NCI-H1092 (cell line): Measurements from ENCODE around the gene SNRPA.
"Not testable (repeated sequence)": the region's sequence is repeated elsewhere in the genome, so short reads cannot be mapped to it uniquely, and the experiment has no call there.

Experiments used
- DNase-seq: peaks from one replicate; lab custom pipeline; 2025; lab: John Stamatoyannopoulos, UW

The SNRPA gene

DNA sequence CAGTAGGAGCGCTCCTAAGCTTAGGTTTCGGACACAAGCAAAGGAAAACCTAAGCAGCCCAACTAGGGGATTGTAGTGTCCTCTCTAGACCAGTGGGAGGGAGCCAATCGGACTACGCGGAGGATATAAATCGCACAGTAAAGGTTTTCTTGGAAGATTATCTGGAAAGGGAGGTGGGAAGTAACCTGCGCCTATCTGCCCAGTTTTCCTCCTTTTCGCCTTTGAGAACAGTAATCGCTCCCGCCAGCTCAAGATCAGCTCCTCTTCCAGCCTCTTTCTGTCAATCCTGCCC is 26.6 kb downstream of the SNRPA start:
- DNase-seq, result no peak

DNA sequence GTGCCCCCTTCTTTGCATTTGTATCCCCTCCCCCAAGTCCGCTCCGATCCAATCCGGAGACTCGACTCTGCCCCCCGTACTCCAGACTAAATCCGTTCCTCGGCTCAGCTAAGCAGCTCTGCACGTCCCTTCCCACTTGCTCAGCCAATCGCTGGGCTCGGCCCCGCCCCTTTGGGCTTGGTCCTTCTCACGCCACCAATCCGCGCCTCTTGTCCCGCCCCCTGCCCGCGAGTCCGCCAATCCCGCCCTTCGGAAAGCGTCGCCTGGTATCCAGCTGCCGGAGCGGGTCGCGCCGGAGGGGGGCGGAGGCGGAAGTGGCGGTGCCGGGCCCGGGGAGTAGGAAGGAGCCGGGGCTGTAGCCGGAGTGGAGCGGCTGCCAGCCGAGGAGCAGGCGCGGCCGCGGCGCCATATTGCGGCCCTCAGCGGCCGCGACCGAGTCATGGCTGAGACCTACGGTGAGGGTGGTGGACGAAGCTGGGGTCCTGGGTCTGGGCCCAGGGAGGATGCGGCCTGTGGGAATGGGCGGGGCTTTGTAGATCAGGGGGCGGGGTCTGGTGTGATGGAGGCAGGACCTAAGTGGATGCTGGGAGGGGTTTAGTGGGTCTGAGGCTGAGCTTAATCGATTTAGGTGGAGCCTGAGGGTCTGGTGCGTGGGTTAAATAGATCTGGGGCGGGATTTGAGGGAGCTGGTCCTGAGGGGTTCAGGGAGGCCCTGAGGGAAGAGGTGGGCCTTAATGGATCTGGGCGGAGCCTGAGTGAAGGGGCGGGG is 27.1 kb downstream of the SNRPA start, which contains the start of gene RAB4B:
Gene RAB4B (plus strand): TSS at position 311 of the 769 bp plus-strand sequence. CDS start 129 bp downstream, at position 440.
- peak; percentile 98 for DNase-seq

DNA sequence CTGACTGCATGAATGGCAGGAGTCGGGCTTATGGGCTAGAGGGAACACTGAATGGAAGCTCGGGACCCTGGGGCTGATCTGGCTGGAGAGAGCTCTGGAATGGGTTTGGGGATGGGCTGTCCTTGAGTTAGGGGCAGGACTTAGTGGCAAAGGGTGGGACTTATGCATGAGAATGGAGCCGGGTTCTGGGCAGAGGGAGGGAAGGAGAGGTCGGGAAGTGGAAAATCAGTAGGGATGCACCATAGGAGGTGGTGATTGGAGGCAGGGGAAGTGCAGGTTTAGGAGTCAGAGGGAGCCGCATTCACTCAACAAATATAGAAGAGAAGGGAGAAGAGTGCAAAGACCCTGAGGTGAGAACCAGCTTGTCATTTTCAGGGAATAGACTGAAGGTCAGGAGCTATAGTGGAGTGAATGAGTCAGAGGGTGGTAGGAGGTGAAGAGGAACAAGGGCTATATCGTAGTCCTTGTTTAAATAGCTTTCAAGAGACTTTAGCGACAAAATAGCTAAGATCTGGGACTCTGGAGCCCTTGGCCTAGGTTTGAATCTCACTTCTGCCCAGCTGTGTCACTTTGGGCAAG is 27.8 kb downstream of the SNRPA start:
- DNase-seq, result no peak

DNA sequence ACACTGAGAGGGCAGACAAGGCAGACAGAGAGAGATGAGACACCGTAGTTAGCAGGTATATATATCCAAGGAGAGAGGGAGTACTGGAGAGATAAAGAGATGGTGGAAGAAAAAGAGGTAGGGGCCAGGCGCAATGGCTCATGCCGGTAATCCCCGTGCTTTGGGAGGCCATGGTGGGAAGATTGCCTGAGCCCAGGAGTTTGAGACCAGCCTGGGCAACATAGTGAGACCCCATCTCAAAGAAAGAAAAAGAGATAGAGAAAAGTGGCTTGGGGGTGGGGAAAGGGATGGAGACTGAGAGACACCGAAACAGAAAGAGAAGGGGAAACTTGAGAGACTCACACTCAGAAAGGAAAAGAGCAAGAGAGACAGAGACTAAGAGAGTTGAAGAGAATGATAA is 29.6 kb downstream of the SNRPA start:
- no peak for DNase-seq

DNA sequence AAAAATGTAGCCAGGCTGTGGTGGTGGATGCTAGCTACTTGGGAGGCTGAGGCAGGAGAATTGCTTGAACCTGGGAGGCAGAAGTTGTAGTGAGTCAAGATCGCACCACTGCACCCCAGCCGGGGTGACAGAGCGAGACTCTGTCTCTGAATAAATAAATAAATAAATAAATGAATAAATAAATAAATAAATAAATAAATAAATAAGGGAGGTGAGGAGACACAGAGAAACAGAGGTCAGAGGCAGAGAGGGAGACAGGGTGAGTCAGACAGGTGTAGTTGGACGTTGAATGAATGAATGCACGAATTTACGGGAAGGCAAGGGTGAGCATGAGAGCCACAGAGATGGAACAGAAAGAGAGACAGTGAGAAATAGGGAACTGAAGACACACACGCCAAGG is 30.1 kb downstream of the SNRPA start:
- no peak for DNase-seq

DNA sequence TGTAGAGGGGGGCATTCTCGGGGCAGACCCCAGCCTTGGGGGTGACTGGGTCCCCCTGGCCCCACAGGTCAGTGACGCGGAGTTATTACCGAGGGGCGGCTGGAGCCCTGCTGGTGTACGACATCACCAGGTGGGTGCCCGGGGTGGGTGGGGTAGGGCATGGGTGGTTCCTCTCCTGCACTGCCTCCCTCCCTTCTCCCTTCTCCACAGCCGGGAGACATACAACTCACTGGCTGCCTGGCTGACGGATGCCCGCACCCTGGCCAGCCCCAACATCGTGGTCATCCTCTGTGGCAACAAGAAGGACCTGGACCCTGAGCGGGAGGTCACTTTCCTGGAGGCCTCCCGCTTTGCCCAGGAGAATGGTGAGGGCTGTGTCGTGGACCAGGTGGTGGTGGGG is 32.7 kb downstream of the SNRPA start:
- no peak for DNase-seq

DNA sequence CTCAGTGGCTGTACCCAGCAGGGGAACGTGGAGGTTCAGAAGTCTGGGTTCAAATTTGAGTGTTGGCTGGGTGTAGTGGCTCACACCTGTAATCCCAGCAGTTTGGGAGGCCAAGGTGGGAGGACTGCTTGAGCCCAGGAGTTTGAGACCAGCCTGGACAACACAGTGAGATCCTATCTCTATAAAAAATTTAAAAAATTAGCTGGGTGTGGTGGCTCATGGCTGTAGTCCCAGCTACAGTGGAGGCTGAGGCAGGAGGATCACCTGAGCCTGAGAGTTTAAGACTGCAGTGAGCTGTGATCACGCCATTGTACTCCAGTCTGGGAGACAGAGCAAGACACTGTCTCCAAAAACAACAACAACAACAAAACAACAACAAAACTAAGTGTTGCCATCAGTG is 33.1 kb downstream of the SNRPA start:
- DNase-seq, result not testable (repeated sequence)

DNA sequence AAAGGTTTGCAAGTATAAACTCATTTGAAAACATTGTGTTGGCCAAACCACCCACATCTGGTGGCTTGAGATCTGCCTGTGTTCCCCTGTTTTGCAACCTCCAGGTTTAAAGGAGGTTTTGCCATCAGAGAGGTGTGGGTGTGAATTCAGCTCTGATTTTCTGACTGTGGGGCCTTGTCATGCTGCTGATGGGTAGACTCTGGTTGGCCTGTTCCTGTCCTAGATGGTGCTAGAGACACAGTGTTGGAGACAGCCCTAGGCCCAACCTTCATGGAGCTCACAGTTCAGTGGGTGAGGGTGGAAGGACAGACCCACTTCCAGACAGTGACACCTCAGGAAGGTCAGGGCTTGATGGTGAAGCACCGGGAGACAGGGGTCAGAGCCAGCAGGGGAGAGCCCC is 34.5 kb downstream of the SNRPA start:
- DNase-seq, result no peak

DNA sequence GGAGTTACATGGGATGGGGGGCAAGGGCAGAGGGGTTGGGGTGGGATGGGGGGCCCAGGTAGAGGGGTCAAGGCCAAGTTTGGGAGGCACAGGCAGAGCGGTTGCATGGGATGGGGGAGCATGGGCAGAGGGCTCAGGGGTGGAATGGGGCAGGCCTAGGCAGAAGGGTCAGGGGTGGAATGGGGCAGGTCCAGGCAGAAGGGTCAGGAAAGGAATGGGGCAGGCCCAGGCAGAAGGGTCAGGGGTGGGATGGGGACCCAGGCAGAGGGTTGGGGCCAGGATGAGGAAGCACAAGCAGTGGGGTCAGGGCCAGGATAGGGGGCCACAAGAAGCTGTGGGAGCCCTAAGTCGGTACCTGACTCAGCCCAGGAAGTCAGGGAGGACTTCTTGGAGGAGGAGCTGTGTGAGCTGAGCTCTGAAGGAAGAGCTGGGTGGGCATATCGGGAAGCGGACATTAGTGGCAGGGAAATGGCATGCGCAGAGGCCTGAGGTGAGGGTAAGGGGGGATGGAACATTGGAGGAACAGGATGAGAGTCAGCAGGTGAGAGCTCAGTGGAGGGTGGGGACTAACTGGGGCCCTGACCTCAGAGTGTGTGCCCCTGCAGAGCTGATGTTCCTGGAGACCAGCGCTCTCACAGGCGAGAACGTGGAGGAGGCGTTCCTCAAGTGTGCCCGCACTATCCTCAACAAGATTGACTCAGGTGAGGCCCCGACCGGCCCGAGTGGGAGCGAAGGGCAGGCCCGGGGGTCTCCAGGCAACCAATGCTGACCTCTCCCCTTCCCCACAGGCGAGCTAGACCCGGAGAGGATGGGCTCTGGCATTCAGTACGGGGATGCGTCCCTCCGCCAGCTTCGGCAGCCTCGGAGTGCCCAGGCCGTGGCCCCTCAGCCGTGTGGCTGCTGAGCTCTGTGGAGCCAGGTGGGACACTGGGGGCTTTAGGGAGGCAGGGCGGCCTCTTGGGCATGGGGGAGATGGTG is 35.3 kb downstream of the SNRPA start:
- DNase-seq, result no peak

DNA sequence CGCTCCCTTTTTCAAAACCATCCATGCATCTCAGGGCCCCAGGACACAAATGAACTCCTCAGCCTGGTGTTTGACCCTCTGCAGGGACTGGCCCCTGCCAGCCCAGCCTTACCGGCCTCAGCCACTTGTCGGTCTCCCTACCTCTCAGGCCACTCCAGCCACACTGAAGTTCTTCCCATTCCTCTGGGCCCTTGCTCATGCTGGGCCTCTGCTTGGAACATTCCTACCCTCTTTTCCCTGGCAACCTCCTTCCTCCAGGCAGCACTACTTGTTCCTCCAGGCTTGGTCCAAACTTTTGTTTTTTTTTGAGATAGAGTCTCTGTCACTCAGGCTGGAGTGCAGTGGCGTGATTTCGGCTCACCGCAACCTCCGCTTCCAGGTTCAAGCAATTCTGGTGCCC is 40.3 kb downstream of the SNRPA start:
- DNase-seq, result no peak

DNA sequence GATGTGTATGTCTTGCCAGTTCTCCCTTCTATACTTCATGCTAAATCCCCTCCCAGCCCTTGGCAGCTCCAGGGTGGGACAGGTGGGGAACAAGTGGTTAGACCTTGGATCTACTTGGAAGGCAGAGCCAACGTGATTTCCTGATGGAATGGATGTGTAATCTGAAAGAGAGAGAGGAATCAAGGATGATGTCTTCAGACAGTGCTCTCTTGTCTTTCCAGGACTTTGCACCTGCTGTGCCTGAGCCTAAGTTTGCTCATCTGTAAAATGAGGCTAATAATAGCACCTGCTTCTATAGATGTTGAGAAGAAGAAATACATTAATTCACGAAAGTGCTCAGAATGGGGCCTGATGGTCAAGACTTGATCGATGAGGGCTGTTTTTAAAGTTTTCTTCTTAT is 41.0 kb downstream of the SNRPA start:
- DNase-seq, result no peak

DNA sequence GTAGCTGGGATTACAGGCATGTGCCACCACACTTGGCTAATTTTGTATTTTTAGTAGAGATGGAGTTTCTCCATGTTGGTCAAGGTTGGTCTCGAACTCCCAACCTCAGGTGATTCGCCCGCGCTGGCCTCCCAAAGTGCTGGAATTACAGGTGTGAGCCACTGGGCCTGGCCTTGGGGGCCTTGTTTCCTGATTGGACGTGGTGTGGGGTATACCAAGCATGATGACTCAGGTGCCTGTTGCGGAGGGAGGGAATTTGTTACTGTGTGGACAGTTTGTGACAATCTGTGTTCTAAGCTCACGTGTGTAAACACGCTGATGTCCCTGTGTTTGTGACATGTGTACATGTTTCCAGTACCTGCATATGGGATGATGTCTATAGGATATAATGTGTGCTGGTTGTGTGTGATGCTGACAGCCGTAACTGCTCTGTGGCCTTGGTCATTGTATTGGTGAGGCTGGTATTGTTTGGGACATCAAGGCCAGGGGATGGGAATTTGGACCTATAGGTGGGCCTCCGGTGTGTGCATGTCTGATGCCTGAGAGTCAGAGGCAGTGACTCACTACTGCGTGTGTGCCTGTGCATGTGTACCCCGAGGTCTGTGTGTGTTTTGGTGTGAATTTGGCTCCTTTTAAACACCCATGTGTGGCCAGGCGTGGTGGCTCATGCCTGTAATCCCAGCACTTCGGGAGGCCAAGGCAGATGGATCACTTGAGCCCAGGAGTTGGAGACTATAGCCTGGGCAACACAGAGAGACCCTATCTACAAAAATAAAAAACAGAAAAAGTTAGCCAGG is 46.4 kb downstream of the SNRPA start:
- DNase-seq, result no peak

DNA sequence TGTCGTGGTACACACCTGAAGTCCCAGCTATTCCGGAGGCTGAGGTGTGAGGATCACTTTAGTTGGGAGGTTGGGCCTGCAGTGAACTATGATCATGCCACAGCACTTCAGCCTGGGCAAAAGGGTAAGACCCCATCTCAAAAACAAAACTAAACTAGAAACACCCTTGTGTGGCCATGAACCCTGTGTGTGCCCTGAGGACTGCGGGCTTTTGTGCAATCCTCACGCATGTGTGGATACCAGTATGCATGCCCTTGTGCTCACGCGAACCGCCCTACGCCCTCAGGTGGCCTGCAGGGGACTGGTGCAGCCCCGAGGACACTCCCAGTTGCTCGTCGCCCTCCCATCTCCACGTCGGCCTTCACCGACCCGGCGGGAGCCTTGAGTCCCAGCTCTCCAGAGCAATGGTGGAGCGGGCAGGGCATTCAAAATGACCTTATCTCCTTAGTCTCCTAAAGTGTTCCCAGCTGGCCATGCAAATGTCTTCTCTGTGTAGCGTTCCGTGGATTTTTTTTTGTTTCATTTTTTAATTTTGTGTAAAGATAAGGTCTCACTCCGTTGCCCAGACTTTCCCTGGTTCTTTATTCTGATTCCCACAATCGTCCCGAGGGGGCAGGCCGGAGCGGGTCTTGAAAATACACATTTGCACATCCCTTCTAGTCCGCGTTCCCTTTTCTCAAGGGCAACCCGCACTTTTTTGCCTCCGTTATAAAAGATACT is 47.1 kb downstream of the SNRPA start:
- DNase-seq, result no peak

DNA sequence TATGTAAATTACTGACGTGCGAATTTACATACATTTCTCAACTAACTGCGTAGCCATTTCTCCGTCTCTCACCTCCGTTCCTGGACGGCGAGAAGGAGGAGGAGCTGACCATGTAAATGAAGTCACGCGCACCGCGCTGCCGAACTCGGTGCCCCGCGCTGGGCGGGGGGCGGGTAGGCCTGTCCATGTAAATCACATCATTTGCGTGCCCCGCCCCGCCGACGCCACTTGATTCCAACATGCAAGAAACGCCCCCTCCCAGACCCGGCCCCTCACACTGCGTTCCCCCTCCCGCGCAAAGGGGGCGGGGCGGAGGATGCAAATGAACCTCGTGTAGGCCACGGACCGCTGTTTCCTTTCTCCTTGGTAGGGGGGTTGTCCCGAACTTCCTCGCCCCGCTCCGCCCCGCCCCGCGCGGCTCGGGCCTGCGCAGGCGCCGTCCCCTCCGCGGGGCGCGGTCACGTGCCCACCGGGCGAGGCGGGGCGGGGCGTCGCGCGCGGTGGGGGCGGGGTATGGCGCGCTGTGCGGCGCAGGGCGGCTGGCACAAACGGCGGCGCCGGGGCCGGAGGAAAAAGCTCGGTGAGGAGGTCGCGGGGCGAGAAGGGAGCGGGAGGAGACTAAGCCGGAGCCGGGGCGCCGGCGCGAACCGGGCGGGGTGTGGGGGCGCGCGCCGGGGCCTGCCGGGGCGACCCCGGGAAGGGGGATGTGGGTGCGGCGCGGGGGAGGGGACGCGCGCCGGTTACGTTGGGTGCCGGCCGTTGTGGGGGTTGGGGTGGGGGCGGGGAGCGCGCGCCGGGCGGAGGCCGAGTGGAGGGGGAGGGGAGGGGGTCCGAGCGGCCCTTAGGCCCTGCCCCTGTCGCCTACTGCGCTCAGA is 47.9 kb downstream of the SNRPA start, which contains the start of gene EGLN2:
Gene EGLN2 (plus strand): TSS at position 509 of the 875 bp plus-strand sequence. CDS start 1,382 bp downstream, outside the sequence.
- DNase-seq, result peak; percentile 96

DNA sequence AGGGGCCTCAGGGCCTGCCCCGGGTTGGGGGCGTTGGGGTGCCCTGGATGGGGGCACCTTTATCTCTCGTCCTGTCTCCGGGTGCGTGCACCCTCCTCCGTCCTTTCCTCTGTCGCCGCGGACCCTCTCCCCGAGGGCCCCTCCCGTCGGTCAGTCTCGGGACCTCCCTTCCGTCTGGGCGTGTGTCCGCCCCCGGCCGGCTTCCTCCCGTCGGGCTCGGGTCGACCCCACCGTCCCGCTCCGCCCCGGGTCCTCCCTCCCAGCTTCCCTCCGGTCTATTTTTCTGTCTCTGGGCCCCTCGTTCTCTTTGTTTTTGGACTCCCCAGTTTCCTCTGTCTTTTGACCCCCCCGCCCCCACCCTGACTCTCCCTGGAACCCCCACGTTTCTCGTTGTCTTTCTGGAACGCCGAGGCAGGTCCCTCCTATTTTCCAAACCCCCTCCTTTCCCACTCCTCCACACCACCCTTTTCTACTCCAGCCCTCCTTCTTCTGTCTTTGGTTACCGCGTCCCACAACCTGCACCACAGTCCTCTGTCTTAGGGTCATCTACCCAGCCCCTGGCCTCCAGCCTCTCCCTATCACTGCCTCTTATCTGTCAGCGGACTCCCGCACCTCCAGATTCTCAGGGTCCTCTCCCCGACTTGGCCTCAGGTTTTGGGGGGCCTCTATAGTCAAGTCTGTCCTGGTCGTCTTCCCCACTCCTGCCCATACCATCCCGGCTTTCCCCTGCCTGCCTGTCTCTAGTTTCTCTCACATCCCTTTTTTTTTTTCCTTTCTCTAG is 48.7 kb downstream of the SNRPA start:
- DNase-seq, result no peak

DNA sequence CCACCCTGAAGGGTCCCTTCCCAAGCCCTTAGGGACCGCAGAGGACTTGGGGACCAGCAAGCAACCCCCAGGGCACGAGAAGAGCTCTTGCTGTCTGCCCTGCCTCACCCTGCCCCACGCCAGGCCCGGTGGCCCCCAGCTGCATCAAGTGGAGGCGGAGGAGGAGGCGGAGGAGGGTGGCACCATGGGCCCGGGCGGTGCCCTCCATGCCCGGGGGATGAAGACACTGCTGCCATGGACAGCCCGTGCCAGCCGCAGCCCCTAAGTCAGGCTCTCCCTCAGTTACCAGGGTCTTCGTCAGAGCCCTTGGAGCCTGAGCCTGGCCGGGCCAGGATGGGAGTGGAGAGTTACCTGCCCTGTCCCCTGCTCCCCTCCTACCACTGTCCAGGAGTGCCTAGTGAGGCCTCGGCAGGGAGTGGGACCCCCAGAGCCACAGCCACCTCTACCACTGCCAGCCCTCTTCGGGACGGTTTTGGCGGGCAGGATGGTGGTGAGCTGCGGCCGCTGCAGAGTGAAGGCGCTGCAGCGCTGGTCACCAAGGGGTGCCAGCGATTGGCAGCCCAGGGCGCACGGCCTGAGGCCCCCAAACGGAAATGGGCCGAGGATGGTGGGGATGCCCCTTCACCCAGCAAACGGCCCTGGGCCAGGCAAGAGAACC is 49.5 kb downstream of the SNRPA start:
- no peak for DNase-seq

DNA sequence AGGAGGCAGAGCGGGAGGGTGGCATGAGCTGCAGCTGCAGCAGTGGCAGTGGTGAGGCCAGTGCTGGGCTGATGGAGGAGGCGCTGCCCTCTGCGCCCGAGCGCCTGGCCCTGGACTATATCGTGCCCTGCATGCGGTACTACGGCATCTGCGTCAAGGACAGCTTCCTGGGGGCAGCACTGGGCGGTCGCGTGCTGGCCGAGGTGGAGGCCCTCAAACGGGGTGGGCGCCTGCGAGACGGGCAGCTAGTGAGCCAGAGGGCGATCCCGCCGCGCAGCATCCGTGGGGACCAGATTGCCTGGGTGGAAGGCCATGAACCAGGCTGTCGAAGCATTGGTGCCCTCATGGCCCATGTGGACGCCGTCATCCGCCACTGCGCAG is 50.0 kb downstream of the SNRPA start:
- DNase-seq, result no peak

DNA sequence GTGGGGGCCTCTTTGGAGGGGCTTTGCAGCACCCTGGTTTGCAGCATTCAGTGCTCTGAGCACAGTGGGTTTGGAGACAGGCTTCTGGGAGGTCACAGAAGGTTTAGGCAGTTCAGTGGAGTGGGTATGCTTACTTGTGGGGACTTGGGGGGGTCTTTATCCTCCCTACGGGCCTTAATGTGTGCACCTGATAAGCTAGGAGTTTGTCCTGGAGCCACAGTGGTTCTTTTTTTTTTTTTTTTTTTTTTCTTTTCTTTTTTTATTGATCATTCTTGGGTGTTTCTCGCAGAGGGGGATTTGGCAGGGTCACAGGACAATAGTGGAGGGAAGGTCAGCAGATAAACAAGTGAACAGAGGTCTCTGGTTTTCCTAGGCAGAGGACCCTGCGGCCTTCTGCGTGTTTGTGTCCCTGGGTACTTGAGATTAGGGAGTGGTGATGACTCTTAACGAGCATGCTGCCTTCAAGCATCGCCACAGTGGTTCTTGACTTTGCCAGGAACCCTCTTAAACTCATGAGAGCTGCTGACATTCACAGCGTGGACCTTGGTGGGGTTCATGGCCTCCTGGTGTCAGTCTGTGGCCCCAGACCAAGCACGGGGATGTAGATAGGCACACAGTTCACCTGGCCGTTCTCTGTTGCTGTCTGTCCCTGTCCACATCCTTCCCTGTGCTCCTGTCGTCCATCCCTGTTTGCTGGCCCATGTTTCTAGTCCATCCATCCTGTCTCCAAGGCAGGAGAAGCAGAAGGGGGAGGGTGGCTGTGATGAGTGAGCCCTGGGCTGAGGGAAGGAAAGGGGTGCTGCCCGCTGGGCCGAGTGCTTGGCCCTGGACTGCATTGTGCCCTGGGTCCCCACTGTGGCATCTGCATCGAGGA is 50.7 kb downstream of the SNRPA start:
- DNase-seq, result no peak
